Activated naive CD8-positive, alpha-beta T cell treated with anti-CD3 and anti-CD28 coated beads, Interleukin-2, amount 50 U/mL, for 24 hours (primary cell): Measurements from ENCODE around the gene ACTN1.

Experiments used
- ATAC-seq: fragments of 150-1000 bp; cut with Tn5 transposase; one replicate; pipeline ENCODE4 v1.10.0; 2021
- DNase-seq: peaks from one replicate; pipeline ENCODE4 v3.0.0; 2021
- H3K27ac Mint-ChIP-seq: one replicate; pipeline ENCODE4 v1.8.0; 2021; ENCODE audit warnings: mild to moderate bottlenecking, mixed read lengths
- H3K27me3 Mint-ChIP-seq: one replicate; pipeline ENCODE4 v1.8.0; 2021; ENCODE audit warnings: mixed read lengths
- H3K36me3 Mint-ChIP-seq: one replicate; pipeline ENCODE4 v1.8.0; 2021; ENCODE audit warnings: low read depth, mixed read lengths
- H3K4me1 Mint-ChIP-seq: one replicate; pipeline ENCODE4 v1.8.0; 2021; ENCODE audit warnings: mixed read lengths
- H3K4me3 Mint-ChIP-seq: one replicate; pipeline ENCODE4 v1.8.0; 2021; ENCODE audit warnings: mild to moderate bottlenecking, moderate library complexity, mixed read lengths
- H3K9me3 Mint-ChIP-seq: one replicate; pipeline ENCODE4 v1.8.0; 2021; ENCODE audit warnings: mixed read lengths

The ACTN1 gene

GRCh38 chr14:68932231-68932630, 46.9 kb downstream of the ACTN1 start:
- Mint-ChIP-seq H3K27ac (no peak overlapping the region), H3K4me3 (no peak overlapping the region), H3K36me3 (peaks cover 7% of the 10 kb centered on the region), H3K4me1 (peaks cover 80% of the 10 kb centered on the region), H3K9me3 (peaks cover 2% of the 10 kb centered on the region), H3K27me3 (no peaks in the 10 kb centered on the region)
- ATAC-seq (no peak), DNase-seq (no peak)

- peaks cover 14% of the 10 kb centered on the region for H3K36me3 Mint-ChIP-seq
- no peaks in the 10 kb centered on the region for H3K27me3 Mint-ChIP-seq
- peaks cover 77% of the 10 kb centered on the region for H3K4me1 Mint-ChIP-seq
- H3K9me3 Mint-ChIP-seq, result peaks cover 9% of the 10 kb centered on the region
- DNase-seq, result no peak
- H3K27ac Mint-ChIP-seq, result no peak overlapping the region
- H3K4me3 Mint-ChIP-seq, result no peak overlapping the region
- no peak for ATAC-seq
Observed at GRCh38 chr14:68931474-68932051, 47.5 kb downstream of the ACTN1 start.

GRCh38 chr14:68931063-68931462, 48.0 kb downstream of the ACTN1 start:
- H3K36me3 Mint-ChIP-seq, result peaks cover 18% of the 10 kb centered on the region
- peaks cover 12% of the 10 kb centered on the region for H3K9me3 Mint-ChIP-seq
- H3K27me3 Mint-ChIP-seq, result no peaks in the 10 kb centered on the region
- H3K4me3 Mint-ChIP-seq, result no peak overlapping the region
- H3K4me1 Mint-ChIP-seq, result peaks cover 73% of the 10 kb centered on the region
- ATAC-seq, result no peak
- H3K27ac Mint-ChIP-seq, result no peak overlapping the region
- DNase-seq, result no peak

- Mint-ChIP-seq H3K27ac (peak overlapping the region; percentile 40), H3K36me3 (peaks cover 31% of the 10 kb centered on the region), H3K27me3 (no peaks in the 10 kb centered on the region), H3K9me3 (peaks cover 15% of the 10 kb centered on the region), H3K4me1 (peaks cover 68% of the 10 kb centered on the region), H3K4me3 (no peak overlapping the region)
- DNase-seq (no peak), ATAC-seq (no peak)
Observed at GRCh38 chr14:68929623-68930307, 49.3 kb downstream of the ACTN1 start.

GRCh38 chr14:68928770-68929550, 50.1 kb downstream of the ACTN1 start:
- ATAC-seq (no peak), DNase-seq (no peak)
- Mint-ChIP-seq H3K27ac (peak overlapping the region; percentile 84), H3K4me1 (peaks cover 67% of the 10 kb centered on the region), H3K4me3 (peak overlapping the region; percentile 54), H3K9me3 (peaks cover 15% of the 10 kb centered on the region), H3K27me3 (no peaks in the 10 kb centered on the region), H3K36me3 (peaks cover 35% of the 10 kb centered on the region)

- ATAC-seq (peak; percentile 22), DNase-seq (no peak)
- Mint-ChIP-seq H3K36me3 (peaks cover 42% of the 10 kb centered on the region), H3K27ac (peak overlapping the region; percentile 84), H3K4me3 (peak overlapping the region; percentile 54), H3K27me3 (no peaks in the 10 kb centered on the region), H3K9me3 (peaks cover 15% of the 10 kb centered on the region), H3K4me1 (peaks cover 66% of the 10 kb centered on the region)
Observed at GRCh38 chr14:68927956-68928675, 51.0 kb downstream of the ACTN1 start.

GRCh38 chr14:68927089-68927488, 52.0 kb downstream of the ACTN1 start:
- no peak for ATAC-seq
- Mint-ChIP-seq H3K27me3 (no peaks in the 10 kb centered on the region), H3K9me3 (peaks cover 15% of the 10 kb centered on the region), H3K36me3 (peaks cover 46% of the 10 kb centered on the region), H3K4me1 (peaks cover 62% of the 10 kb centered on the region), H3K4me3 (no peak overlapping the region), H3K27ac (peak overlapping the region; percentile 43)
- DNase-seq, result no peak

- Mint-ChIP-seq H3K27ac (no peak overlapping the region), H3K9me3 (peaks cover 15% of the 10 kb centered on the region), H3K36me3 (peaks cover 43% of the 10 kb centered on the region), H3K27me3 (no peaks in the 10 kb centered on the region), H3K4me1 (peaks cover 53% of the 10 kb centered on the region), H3K4me3 (no peak overlapping the region)
- ATAC-seq (no peak), DNase-seq (no peak)
Observed at GRCh38 chr14:68926236-68926635, 52.9 kb downstream of the ACTN1 start.

- Mint-ChIP-seq H3K4me3 (no peak overlapping the region), H3K27ac (no peak overlapping the region), H3K27me3 (no peaks in the 10 kb centered on the region), H3K36me3 (peaks cover 46% of the 10 kb centered on the region), H3K9me3 (peaks cover 15% of the 10 kb centered on the region), H3K4me1 (peaks cover 49% of the 10 kb centered on the region)
- ATAC-seq (no peak), DNase-seq (no peak)
Observed at GRCh38 chr14:68925373-68925772, 53.7 kb downstream of the ACTN1 start.

GRCh38 chr14:68924186-68925158, 54.6 kb downstream of the ACTN1 start:
- peaks cover 44% of the 10 kb centered on the region for H3K4me1 Mint-ChIP-seq
- no peak for ATAC-seq
- H3K27ac Mint-ChIP-seq, result peak overlapping the region; percentile 30
- no peak overlapping the region for H3K4me3 Mint-ChIP-seq
- peaks cover 46% of the 10 kb centered on the region for H3K36me3 Mint-ChIP-seq
- H3K27me3 Mint-ChIP-seq, result no peaks in the 10 kb centered on the region
- peaks cover 15% of the 10 kb centered on the region for H3K9me3 Mint-ChIP-seq
- no peak for DNase-seq

- Mint-ChIP-seq H3K27me3 (no peaks in the 10 kb centered on the region), H3K4me3 (no peak overlapping the region), H3K9me3 (peaks cover 15% of the 10 kb centered on the region), H3K27ac (peak overlapping the region; percentile 31), H3K4me1 (peaks cover 36% of the 10 kb centered on the region), H3K36me3 (peaks cover 46% of the 10 kb centered on the region)
- ATAC-seq (no peak), DNase-seq (no peak)
Observed at GRCh38 chr14:68922886-68923285, 56.2 kb downstream of the ACTN1 start.

- H3K36me3 Mint-ChIP-seq, result peaks cover 45% of the 10 kb centered on the region
- no peak for ATAC-seq
- H3K4me1 Mint-ChIP-seq, result peaks cover 34% of the 10 kb centered on the region
- peaks cover 13% of the 10 kb centered on the region for H3K9me3 Mint-ChIP-seq
- no peak overlapping the region for H3K4me3 Mint-ChIP-seq
- DNase-seq, result no peak
- H3K27me3 Mint-ChIP-seq, result no peaks in the 10 kb centered on the region
- H3K27ac Mint-ChIP-seq, result no peak overlapping the region
Observed at GRCh38 chr14:68922201-68922621, 56.9 kb downstream of the ACTN1 start.

GRCh38 chr14:68921666-68922065, 57.4 kb downstream of the ACTN1 start:
- Mint-ChIP-seq H3K36me3 (peaks cover 43% of the 10 kb centered on the region), H3K4me1 (peaks cover 36% of the 10 kb centered on the region), H3K9me3 (peaks cover 7% of the 10 kb centered on the region), H3K27me3 (no peaks in the 10 kb centered on the region), H3K27ac (no peak overlapping the region), H3K4me3 (no peak overlapping the region)
- DNase-seq, result no peak
- no peak for ATAC-seq
